GM12891 (cell line): ENCODE measurements around the gene RCL1.
"Not testable (repeated sequence)": the region's sequence is repeated elsewhere in the genome, so short reads cannot be mapped to it uniquely, and the experiment has no call there.

Source experiments
- PAX5 ChIP-seq: IDR thresholded peaks from 2 replicates; pipeline ENCODE4 v1.6.1; 2011; ENCODE audit warnings: low read length, moderate library complexity, mild to moderate bottlenecking; ENCODE audit not compliant: insufficient read depth, severe bottlenecking
- POLR2A ChIP-seq: IDR thresholded peaks from 2 replicates; pipeline ENCODE4 v1.6.1; 2011; ENCODE audit warnings: low read depth, low read length, control low read depth
- POLR2AphosphoS5 ChIP-seq: IDR thresholded peaks from 2 replicates; pipeline ENCODE4 v1.6.1; 2011; ENCODE audit warnings: low read depth, low read length, control low read depth
- POU2F2 ChIP-seq: IDR thresholded peaks from 2 replicates; pipeline ENCODE4 v1.6.1; 2011; ENCODE audit warnings: low read depth, mild to moderate bottlenecking, control low read depth, low read length, moderate library complexity
- SPI1 ChIP-seq: IDR thresholded peaks from 2 replicates; pipeline ENCODE4 v1.6.1; 2011; ENCODE audit warnings: low read depth, low read length, control low read depth
- TAF1 ChIP-seq: IDR thresholded peaks from 2 replicates; pipeline ENCODE4 v1.6.1; 2011; ENCODE audit warnings: low read depth, low read length, control low read depth

DNA sequence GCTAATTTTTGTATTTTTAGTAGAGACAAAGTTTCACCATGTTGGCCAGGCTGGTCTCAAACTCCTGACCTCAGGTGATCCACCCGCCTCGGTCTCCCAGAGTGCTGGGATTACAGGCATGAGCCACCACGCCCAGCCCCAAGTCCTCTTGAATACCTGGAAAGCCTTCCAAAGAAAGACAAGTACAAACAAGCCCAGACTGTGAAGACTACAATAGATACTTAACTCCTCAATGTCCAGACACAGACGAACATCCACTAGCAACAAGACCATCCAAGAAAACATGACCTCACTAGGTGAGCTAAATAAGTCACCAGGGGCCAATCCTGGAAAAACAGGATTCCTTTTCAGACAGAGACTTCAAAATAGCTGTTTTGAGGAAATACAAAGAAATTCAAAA, 9.6 kb upstream of the RCL1 start:
- TF ChIP-seq POU2F2, POLR2A, SPI1, POLR2AphosphoS5, TAF1, PAX5: not testable (repeated sequence)
